Stimulated activated CD4-positive, alpha-beta T cell treated with anti-CD3 and anti-CD28 coated beads, Interleukin-12 subunit alpha, Interleukin-12 subunit beta, amount 100 ng/mL, for 4 hours (primary cell): ENCODE data around the gene ASIP.
A peak's percentile ranks its signal among the peaks of the same experiment; 100 is the strongest.
"Not testable (repeated sequence)": the region's sequence is repeated elsewhere in the genome, so short reads cannot be mapped to it uniquely, and the experiment has no call there.

ENCODE experiments used
- DNase-seq: peaks from one replicate; pipeline ENCODE4 v3.0.0-alpha.2; 2020

Gene ASIP

GRCh38 chr20:34240693-34241615 lies at the start of gene ASIP:
TSS of gene ASIP (plus strand) at chr20:34241423. CDS start at chr20:34260375, 18,952 bp downstream.
- no peak for DNase-seq

GRCh38 chr20:34193051-34193450 lies 48.2 kb upstream of the ASIP start:
- no peak for DNase-seq

- DNase-seq, result no peak
These were observed 42.0 kb upstream of the ASIP start for GRCh38 chr20:34199183-34199582.

- no peak for DNase-seq
These were observed 41.2 kb upstream of the ASIP start for GRCh38 chr20:34200023-34200422.

GRCh38 chr20:34201531-34201930 lies 39.7 kb upstream of the ASIP start:
- DNase-seq, result no peak

GRCh38 chr20:34205172-34205880 lies 35.9 kb upstream of the ASIP start:
- not testable (repeated sequence) for DNase-seq

GRCh38 chr20:34209111-34209510 lies 32.1 kb upstream of the ASIP start:
- DNase-seq, result no peak

GRCh38 chr20:34210271-34210670 lies 31.0 kb upstream of the ASIP start:
- no peak for DNase-seq

- DNase-seq, result no peak
These were observed 29.6 kb upstream of the ASIP start for GRCh38 chr20:34211591-34211990.

- DNase-seq, result no peak
These were observed 28.0 kb upstream of the ASIP start for GRCh38 chr20:34213213-34213612.

GRCh38 chr20:34215711-34216381 lies 25.4 kb upstream of the ASIP start:
- peak; percentile 49 for DNase-seq

GRCh38 chr20:34216382-34216742 lies 24.9 kb upstream of the ASIP start:
- DNase-seq, result no peak

- DNase-seq, result no peak
These were observed 20.7 kb upstream of the ASIP start for GRCh38 chr20:34220561-34220960.

- DNase-seq, result no peak
These were observed 19.0 kb upstream of the ASIP start for GRCh38 chr20:34222208-34222607.

GRCh38 chr20:34224251-34224650 lies 17.0 kb upstream of the ASIP start:
- not testable (repeated sequence) for DNase-seq

GRCh38 chr20:34231634-34232033 lies 9.6 kb upstream of the ASIP start:
- DNase-seq, result no peak

- DNase-seq, result no peak
These were observed 8.6 kb upstream of the ASIP start for GRCh38 chr20:34232494-34233087.

- no peak for DNase-seq
These were observed 7.5 kb upstream of the ASIP start for GRCh38 chr20:34233687-34234086.

- DNase-seq, result no peak
These were observed 5.3 kb upstream of the ASIP start for GRCh38 chr20:34235875-34236274.

GRCh38 chr20:34237942-34238341 lies 3.3 kb upstream of the ASIP start:
- no peak for DNase-seq

GRCh38 chr20:34240121-34240520 lies 1.1 kb upstream of the ASIP start:
- DNase-seq, result no peak

- DNase-seq, result not testable (repeated sequence)
These were observed 792 bp downstream of the ASIP start for GRCh38 chr20:34242015-34242414.

- DNase-seq, result no peak
These were observed 1.7 kb downstream of the ASIP start for GRCh38 chr20:34242879-34243278.
